ENCODE measurements around the gene RANBP17.

DNA sequence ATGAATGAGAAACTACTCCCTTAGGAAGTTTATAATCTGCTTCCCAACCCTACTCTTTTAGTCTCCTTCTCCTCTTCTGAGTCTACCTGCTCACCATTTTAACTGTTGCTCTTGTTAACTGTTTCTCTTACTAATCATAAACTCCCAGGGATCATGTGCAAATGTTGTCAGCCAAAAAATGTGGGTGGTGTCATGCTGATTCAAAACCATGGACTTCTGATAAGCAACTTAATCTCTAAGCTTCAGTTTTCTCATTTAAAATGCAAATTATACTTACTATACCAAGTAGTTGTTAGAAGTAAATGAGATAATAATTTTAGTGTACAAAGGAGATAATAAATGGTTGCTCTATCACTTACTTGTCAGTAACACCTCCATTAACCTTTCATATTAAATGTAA, 401.4 kb downstream of the RANBP17 start:
- TF ChIP-seq, protein P1, sequence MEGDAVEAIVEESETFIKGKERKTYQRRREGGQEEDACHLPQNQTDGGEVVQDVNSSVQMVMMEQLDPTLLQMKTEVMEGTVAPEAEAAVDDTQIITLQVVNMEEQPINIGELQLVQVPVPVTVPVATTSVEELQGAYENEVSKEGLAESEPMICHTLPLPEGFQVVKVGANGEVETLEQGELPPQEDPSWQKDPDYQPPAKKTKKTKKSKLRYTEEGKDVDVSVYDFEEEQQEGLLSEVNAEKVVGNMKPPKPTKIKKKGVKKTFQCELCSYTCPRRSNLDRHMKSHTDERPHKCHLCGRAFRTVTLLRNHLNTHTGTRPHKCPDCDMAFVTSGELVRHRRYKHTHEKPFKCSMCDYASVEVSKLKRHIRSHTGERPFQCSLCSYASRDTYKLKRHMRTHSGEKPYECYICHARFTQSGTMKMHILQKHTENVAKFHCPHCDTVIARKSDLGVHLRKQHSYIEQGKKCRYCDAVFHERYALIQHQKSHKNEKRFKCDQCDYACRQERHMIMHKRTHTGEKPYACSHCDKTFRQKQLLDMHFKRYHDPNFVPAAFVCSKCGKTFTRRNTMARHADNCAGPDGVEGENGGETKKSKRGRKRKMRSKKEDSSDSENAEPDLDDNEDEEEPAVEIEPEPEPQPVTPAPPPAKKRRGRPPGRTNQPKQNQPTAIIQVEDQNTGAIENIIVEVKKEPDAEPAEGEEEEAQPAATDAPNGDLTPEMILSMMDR (IDR thresholded peaks at IDR 0.05; ENCODE audit: low read length): no peak
- no peak for TF ChIP-seq EZH2 (optimal IDR thresholded peaks at IDR 0.05; ENCODE audit: low read depth, low read length)

Measured in MM.1S (cell line).